HG03196 (cell line): ENCODE measurements around the gene LRMDA.
A peak's percentile ranks its signal among the peaks of the same experiment; 100 is the strongest.

Source experiments
- ATAC-seq: cut with Tn5 transposase; IDR thresholded peaks from one replicate; pipeline ENCODE4 v1.9.1; 2021; ENCODE audit not compliant: unreplicated experiment

The LRMDA gene

GRCh38 chr10:76302961-76303630, 871.7 kb downstream of the LRMDA start:
- no peak for ATAC-seq

GRCh38 chr10:76303682-76304316, 872.4 kb downstream of the LRMDA start:
- no peak for ATAC-seq

- ATAC-seq = no peak
Measured at GRCh38 chr10:76305930-76306615, 874.6 kb downstream of the LRMDA start.

- ATAC-seq = no peak
Measured at GRCh38 chr10:76306856-76307255, 875.4 kb downstream of the LRMDA start.

- no peak for ATAC-seq
Measured at GRCh38 chr10:76309070-76309469, 877.6 kb downstream of the LRMDA start.

GRCh38 chr10:76309741-76310587, 878.5 kb downstream of the LRMDA start:
- no peak for ATAC-seq

GRCh38 chr10:76310588-76311080, 879.2 kb downstream of the LRMDA start:
- no peak for ATAC-seq

- ATAC-seq = peak; percentile 58
Measured at GRCh38 chr10:76311752-76312636, 880.6 kb downstream of the LRMDA start.

GRCh38 chr10:76315240-76315639, 883.8 kb downstream of the LRMDA start:
- ATAC-seq = no peak

- ATAC-seq = no peak
Measured at GRCh38 chr10:76316234-76316633, 884.8 kb downstream of the LRMDA start.

- no peak for ATAC-seq
Measured at GRCh38 chr10:76317078-76317477, 885.7 kb downstream of the LRMDA start.

GRCh38 chr10:76318211-76318610, 886.8 kb downstream of the LRMDA start:
- no peak for ATAC-seq

- no peak for ATAC-seq
Measured at GRCh38 chr10:76319661-76320060, 888.2 kb downstream of the LRMDA start.

- ATAC-seq = no peak
Measured at GRCh38 chr10:76324283-76324682, 892.9 kb downstream of the LRMDA start.

- ATAC-seq = no peak
Measured at GRCh38 chr10:76327441-76327840, 896.0 kb downstream of the LRMDA start.

GRCh38 chr10:76328348-76328747, 896.9 kb downstream of the LRMDA start:
- ATAC-seq = no peak

GRCh38 chr10:76329891-76330575, 898.6 kb downstream of the LRMDA start:
- no peak for ATAC-seq

- ATAC-seq = no peak
Measured at GRCh38 chr10:76331742-76332141, 900.3 kb downstream of the LRMDA start.

GRCh38 chr10:76333326-76333725, 901.9 kb downstream of the LRMDA start:
- ATAC-seq = no peak

- no peak for ATAC-seq
Measured at GRCh38 chr10:76333796-76334195, 902.4 kb downstream of the LRMDA start.
